Endothelial cell of hepatic sinusoid (primary cell): ENCODE measurements around the gene RTCB.

Experiments
- in situ Hi-C: cut with HindIII; loops from 2 replicates; pipeline ENCODE4 v1.10.0; 2017; ENCODE audit warnings: low sequenced_read_pairs

RTCB gene

GRCh38 chr22:32411829-32412592 lies at the start of gene RTCB:
RTCB (minus strand) TSS chr22:32412247; CDS start chr22:32412156, 91 bp downstream.
- in situ Hi-C loops = loop anchor here (5.0 kb wide), 1 partner anchor 70 kb away; no protein-coding TSS in a partner anchor

DNA sequence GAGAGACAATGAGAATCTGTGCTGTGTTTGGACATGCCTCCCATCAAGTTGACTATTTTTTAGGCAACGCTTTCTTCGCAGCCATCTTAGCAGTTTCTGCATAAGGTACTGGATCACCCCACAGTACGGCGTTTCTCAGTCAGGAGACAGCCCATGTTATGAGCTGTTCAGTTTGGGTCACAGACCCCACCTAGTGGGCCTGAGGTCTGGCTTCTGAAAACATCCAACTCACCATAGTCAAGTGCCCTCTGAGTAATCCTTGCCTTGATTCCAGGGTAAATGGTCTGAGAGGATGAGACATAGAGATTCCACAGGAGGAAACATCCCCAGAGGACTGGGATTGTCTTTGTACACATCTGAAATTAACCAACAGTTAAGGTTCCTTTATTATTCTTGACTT lies 45.0 kb upstream of the RTCB start:
- in situ Hi-C loops = no loop called here

DNA sequence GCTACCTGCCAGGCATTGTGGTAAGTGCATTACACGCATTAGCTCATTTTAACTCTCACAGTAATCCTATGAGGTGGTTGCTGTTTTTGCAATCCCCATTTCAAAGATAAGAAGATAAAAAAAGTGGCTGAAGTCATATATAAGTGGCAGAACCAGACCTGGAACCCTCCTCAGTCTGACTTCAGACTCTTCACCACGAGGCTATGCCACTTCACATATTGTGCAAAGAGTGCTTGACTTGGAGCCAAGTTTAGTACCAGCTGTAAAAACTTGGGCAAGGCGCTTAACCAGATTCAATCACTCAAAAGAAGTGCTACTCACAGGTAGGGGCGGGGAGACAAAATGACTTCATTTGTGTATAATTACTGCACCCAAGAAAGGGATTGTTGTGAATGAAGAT lies 36.9 kb upstream of the RTCB start:
- in situ Hi-C loops = no loop called here

DNA sequence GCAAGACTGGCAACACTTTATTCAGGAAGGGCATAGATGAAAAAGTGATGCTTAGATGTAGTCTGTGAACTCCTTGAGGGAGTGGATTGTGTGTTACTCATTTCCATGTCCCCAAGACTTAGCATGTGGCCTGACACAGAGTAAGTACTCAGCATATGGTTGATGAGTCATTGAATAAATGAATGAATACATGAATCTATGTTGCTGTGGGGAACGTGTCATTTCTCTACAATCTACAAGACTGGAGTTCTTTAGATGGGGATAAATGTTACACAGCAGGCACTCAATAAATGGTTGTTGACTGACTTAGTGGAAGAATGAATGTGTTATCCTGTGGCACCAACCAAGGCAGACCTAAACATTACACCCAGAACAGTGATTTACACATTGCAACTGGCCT lies 34.3 kb upstream of the RTCB start:
- in situ Hi-C loops = no loop called here

- in situ Hi-C loops = no loop called here
These were observed 32.0 kb upstream of the RTCB start for GRCh38 chr22:32444068-32444467.

GRCh38 chr22:32430352-32430751 lies 18.3 kb upstream of the RTCB start:
- in situ Hi-C loops = no loop called here

- in situ Hi-C loops = no loop called here
These were observed 14.8 kb upstream of the RTCB start for GRCh38 chr22:32426881-32427280.

- in situ Hi-C loops = no loop called here
These were observed 11.6 kb upstream of the RTCB start for GRCh38 chr22:32423664-32424063.

GRCh38 chr22:32422062-32422461 lies 10.0 kb upstream of the RTCB start:
- in situ Hi-C loops = no loop called here

GRCh38 chr22:32421484-32421883 lies 9.4 kb upstream of the RTCB start:
- in situ Hi-C loops = no loop called here

GRCh38 chr22:32417906-32418305 lies 5.9 kb upstream of the RTCB start:
- in situ Hi-C loops = no loop called here

GRCh38 chr22:32416556-32417085 lies 4.6 kb upstream of the RTCB start:
- in situ Hi-C loops = no loop called here

DNA sequence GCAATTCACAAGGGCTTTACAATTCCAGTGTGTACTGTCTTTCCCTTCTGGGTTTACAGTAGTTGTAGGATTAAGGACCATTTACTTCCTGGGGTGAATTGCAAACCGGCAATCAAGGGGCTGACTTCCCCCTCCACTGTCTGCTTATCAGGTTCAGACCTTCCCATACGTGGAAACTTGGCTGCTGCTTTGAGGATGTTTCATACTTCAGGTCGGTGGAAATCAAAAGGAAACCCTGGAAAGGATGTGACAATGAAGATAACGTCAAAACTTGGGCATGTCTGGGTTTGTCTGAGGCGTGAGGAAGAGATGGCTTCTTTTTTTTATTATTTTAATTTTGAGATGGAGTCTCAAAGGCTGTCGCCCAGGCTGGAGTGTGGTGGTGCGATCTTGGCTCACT lies 2.1 kb upstream of the RTCB start:
- in situ Hi-C loops = loop anchor here (5.0 kb wide), 1 partner anchor 68 kb away; no protein-coding TSS in a partner anchor

GRCh38 chr22:32413719-32414118 lies 1.7 kb upstream of the RTCB start:
- in situ Hi-C loops = loop anchor here (5.0 kb wide), 1 partner anchor 69 kb away; no protein-coding TSS in a partner anchor

DNA sequence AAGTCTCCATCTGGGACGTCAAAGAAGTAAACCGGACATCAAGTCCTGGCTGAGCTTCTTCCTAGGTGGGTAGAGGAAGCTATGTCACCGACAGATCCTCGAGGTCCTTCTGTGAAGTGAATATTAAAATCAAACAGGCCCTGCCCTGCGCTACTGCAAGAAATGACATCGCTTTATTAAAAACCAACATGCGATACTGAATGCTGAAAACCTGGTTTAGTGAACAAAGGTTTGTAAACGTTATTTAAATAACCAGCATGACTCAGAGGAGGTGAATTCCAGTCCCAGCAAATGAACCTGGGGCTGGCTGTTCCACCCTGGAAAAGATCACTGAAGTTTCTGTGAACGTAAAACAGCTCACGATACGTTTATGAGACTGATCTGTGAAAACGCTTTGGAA lies 645 bp downstream of the RTCB start:
- in situ Hi-C loops = loop anchor here (5.0 kb wide), 1 partner anchor 71 kb away; no protein-coding TSS in a partner anchor

DNA sequence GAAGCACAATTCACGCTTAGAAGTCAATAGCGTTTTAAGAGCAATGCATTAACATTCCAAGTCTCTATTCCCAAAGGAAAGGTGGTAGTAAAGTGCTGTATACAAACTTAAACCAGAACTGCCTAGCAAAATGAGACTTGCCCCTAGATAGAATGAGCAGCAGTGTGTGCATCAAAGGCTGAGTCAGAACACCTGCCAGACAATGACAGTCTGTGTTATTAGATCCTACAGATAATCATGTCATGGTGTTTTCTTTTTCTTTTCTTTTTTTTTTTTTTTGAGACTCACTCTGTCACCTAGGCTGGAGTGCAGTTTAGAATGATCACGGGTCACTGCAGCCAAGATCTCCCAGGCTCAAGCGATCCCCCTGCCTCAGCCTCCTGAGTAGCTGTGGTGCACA lies 1.6 kb downstream of the RTCB start:
- in situ Hi-C loops = loop anchor here (5.0 kb wide), 1 partner anchor 72 kb away; no protein-coding TSS in a partner anchor

GRCh38 chr22:32409977-32410376 lies 2.1 kb downstream of the RTCB start:
- in situ Hi-C loops = loop anchor here (5.0 to 10.0 kb wide), 2 partner anchors 65 to 72 kb away; no protein-coding TSS in a partner anchor

- in situ Hi-C loops = loop anchor here (10.0 kb wide), 1 partner anchor 63 kb away; no protein-coding TSS in a partner anchor
These were observed 4.1 kb downstream of the RTCB start for GRCh38 chr22:32407936-32408335.

DNA sequence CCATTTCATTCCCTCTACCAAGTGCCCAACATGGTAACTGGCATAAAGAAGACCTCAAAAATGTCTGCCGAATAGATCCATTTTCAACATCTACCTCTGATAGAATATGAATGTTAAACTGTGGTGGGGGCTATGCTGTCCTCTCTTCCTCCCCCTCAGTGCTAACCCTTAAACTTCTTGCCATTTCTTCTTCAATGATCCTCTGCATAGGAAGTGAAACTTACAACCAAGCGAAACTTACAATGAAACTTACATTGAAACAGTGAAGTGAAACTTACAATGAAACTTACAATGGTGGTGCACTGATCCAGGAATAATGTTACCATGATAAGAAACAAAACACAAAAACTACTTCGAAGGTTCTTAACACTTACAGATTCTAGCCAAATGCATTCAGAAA lies 4.7 kb downstream of the RTCB start:
- in situ Hi-C loops = loop anchor here (10.0 kb wide), 1 partner anchor 63 kb away; no protein-coding TSS in a partner anchor

- in situ Hi-C loops = loop anchor here (10.0 kb wide), 1 partner anchor 59 kb away; no protein-coding TSS in a partner anchor
These were observed 8.0 kb downstream of the RTCB start for GRCh38 chr22:32404021-32404420.

DNA sequence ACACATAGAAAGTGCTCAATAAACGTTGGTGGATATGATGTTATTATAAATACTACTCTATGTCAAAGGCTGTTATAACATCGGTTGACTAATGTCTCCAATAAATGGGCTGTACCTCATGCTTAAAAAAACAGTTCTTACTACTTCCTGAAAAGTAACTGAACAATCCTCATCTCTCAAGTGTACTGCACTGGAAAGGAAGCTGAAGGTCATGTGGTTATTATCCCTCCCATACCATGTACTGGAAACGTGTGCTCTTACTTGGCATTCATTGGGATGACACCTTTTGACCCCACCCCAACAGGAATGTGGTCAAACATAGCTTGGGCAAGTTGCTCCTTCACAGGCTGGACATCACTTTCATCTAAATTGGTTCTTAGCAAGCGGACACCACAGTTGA lies 10.6 kb downstream of the RTCB start:
- in situ Hi-C loops = loop anchor here (10.0 kb wide), 1 partner anchor 57 kb away; no protein-coding TSS in a partner anchor

DNA sequence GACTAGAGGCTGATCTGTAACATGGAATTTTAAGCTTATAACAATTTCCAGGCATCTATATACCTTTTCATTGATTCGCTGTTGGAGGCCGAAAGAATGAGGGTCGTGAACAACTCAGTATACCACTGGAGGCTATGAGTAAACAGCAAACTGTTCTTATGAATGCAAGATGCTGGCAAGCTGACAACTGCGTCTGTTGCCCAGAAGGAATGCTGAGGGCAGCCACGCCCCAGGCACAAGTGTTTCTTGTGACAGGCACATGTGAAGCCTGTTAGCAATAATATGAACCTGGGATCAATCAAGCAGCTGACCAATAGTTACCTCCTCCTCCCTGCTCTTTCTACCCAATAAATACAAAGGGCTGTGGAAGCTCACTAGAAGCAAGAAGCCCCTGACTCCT lies 15.3 kb downstream of the RTCB start:
- in situ Hi-C loops = no loop called here
